GM12892 (cell line): Measurements from ENCODE around the gene RABL6.

Experiments used
- POLR2A ChIP-seq: IDR thresholded peaks from 2 replicates; pipeline ENCODE4 v1.6.1; 2011; ENCODE audit warnings: low read depth, low read length, control low read depth
- TAF1 ChIP-seq: IDR thresholded peaks from 2 replicates; pipeline ENCODE4 v1.6.1; 2011; ENCODE audit warnings: low read depth, mild to moderate bottlenecking, control low read depth, low read length, borderline replicate concordance

GRCh38 chr9:136860529-136860928 is 52.8 kb downstream of the RABL6 start:
- TF ChIP-seq POLR2A (no peak), TAF1 (no peak)
